ENCODE measurements around the gene CBX2.

DNA sequence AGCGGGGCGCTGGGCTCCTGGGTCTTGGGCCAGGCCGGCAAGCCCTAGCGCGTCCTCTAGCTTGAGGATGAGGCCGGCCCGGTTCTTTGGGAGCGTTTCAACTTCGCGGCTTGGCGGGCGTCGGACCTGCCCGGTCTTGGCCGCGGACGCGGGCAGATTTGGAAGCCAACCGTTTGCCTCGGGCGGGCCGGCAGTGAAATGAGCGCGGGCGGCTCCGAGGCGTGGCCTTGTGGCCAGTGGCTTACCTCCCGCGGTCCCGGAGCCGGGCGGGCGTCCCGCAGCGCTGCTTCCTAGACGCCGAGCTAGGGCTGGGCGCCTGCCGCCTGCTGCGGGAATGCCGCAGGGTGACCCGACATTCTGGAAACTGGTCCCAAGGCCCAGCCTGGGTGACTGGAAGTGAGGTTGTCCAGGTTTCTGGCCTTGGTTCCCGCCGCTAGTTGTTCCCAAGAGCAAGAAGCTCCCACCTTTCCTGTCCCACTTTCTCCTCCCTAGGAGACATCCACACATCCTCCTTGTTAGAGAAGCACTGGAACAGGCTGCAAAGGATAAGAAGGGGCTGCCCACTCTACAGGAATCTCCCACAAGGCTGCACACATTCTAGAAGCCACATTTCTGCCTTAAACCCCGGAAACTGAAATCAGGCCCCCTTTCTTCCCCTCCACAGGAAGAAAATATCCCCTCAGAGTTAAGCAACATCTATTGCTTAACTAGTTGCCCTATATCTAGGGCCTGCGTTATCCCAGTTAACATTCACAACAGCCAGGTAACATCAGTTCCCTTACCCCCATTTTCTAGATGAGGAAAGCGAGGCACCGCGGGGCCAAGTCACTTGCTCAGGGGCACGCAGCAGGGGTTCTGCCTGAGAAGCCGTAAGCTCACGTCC is 23.4 kb downstream of the CBX2 start:
- TF ChIP-seq, protein P1, sequence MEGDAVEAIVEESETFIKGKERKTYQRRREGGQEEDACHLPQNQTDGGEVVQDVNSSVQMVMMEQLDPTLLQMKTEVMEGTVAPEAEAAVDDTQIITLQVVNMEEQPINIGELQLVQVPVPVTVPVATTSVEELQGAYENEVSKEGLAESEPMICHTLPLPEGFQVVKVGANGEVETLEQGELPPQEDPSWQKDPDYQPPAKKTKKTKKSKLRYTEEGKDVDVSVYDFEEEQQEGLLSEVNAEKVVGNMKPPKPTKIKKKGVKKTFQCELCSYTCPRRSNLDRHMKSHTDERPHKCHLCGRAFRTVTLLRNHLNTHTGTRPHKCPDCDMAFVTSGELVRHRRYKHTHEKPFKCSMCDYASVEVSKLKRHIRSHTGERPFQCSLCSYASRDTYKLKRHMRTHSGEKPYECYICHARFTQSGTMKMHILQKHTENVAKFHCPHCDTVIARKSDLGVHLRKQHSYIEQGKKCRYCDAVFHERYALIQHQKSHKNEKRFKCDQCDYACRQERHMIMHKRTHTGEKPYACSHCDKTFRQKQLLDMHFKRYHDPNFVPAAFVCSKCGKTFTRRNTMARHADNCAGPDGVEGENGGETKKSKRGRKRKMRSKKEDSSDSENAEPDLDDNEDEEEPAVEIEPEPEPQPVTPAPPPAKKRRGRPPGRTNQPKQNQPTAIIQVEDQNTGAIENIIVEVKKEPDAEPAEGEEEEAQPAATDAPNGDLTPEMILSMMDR (IDR thresholded peaks at IDR 0.05; ENCODE audit: insufficient read depth, low read length), result no peak
- TF ChIP-seq, protein P2, sequence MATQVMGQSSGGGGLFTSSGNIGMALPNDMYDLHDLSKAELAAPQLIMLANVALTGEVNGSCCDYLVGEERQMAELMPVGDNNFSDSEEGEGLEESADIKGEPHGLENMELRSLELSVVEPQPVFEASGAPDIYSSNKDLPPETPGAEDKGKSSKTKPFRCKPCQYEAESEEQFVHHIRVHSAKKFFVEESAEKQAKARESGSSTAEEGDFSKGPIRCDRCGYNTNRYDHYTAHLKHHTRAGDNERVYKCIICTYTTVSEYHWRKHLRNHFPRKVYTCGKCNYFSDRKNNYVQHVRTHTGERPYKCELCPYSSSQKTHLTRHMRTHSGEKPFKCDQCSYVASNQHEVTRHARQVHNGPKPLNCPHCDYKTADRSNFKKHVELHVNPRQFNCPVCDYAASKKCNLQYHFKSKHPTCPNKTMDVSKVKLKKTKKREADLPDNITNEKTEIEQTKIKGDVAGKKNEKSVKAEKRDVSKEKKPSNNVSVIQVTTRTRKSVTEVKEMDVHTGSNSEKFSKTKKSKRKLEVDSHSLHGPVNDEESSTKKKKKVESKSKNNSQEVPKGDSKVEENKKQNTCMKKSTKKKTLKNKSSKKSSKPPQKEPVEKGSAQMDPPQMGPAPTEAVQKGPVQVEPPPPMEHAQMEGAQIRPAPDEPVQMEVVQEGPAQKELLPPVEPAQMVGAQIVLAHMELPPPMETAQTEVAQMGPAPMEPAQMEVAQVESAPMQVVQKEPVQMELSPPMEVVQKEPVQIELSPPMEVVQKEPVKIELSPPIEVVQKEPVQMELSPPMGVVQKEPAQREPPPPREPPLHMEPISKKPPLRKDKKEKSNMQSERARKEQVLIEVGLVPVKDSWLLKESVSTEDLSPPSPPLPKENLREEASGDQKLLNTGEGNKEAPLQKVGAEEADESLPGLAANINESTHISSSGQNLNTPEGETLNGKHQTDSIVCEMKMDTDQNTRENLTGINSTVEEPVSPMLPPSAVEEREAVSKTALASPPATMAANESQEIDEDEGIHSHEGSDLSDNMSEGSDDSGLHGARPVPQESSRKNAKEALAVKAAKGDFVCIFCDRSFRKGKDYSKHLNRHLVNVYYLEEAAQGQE (IDR thresholded peaks at IDR 0.05; ENCODE audit: insufficient replicate concordance, low read depth), result no peak

Measured in HL-60 (cell line).